Limb (tissue), 2 donors: Measurements from ENCODE around the gene RBM18.

Experiments used
- DNase-seq, 2 donors: peaks; one replicate each; pipeline ENCODE4 v3.0.0-alpha.2; 2016; ENCODE audit errors: extremely low spot score in 2 of 2

The RBM18 gene

GRCh38 chr9:122206118-122207046 lies 58.3 kb downstream of the RBM18 start:
- no peak for DNase-seq

DNA sequence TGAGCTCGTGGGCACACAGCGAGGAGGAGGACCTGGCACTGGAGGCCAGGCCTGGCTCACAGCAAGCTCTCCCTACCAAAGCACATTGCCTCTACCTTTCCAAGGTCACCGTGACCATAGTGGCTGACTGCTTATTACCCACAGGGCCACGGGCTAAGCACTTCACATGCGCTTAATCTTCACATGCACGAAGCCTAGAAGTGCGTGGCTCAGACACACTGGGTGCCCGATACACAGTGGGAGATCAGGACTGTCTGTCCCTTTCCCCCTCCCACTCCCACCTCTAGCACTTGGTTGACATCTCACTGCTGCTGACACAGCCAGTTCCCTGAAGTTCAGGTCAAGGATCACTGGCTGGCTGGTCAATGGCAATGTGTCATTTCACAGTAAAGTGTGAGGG lies 59.5 kb downstream of the RBM18 start:
- no peak for DNase-seq

DNA sequence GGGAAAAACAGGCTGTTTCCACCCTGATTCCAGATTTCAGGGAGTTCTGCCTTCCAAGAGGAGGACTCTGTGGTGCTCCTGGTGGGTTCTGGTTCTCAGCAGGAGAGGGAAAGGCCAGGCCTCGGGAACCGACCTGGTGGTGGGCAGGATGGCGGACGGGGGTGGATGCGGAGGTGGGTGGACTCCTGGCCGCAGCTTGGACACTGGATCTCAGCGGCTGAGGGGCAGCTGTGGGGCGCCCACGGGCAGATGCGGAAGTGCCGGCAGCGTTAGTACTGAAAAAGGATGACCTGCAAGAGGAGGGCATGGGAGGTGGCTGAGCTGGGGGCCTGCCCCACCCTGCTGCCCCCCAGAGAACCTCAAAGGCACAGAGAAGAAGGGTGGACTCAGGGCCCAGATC lies 60.1 kb downstream of the RBM18 start:
- no peak for DNase-seq

- DNase-seq: no peak
These were observed 60.6 kb downstream of the RBM18 start for GRCh38 chr9:122204055-122204454.

DNA sequence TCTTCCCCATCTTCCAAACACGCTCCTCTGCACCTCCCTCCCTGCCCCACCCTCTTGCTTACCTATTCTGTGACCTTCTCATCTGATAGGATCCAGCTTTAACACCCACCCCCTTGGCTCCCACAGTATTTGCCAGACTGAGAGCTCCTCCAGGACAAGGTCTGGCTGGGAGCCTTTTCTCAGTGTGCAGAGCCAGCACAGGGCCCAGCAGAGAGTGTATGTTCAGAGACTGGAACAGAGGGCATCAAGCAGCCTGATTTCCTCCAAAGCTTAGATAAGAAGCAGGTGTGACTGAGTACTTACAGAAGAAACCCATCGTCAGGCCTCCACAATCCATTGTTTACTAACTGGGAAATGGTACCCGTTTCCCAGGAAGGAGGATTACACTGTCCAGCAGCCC lies 62.5 kb downstream of the RBM18 start:
- DNase-seq: no peak

DNA sequence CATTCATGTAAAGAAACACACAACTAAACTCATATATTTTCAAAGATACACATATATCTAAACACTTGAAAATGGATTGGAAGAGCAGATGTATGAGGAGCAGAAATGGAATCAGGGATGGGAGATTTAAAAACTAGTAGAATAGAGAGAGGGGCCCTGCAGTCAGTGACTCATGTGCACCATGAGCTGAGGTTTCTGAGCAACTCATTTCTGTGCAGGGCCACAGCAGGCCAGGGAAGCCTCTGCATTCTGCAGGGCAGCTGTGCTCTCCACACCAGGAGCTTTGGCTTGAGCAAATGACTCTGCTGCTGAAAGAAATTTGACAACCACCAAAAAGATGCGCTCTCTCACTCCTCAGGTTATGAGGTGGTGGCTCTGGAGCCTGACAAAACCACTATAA lies 63.0 kb downstream of the RBM18 start:
- DNase-seq: no peak

DNA sequence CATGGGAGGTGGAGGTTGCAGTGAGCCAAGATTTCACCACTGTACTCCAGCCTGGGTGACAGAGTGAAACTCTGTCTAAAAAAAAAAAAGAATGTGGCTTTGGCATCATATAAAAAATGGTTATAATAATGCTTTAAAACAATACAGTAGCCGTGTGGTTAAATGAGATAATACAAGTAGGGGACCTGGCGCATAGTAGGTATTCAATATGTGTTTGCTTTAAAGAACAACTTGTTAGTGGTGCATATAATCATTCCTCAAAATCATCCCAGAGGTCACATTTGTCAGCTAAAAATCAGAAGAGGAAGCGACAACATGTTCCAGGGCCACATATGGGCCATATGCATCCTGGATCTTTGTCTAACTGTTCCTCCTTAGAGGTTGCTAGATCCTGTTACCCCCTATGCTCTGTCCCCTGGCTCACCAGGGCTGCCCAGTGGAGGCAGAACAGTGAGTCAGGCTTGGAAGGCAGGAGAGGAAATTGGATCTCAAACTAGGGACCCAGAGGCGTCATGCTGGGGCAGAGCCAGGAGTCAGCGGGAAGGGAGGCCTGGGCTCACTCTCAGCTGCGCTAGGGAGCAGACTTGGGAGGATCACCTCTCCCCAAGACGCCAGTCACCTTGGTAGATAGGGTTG lies 63.6 kb downstream of the RBM18 start:
- DNase-seq: no peak

DNA sequence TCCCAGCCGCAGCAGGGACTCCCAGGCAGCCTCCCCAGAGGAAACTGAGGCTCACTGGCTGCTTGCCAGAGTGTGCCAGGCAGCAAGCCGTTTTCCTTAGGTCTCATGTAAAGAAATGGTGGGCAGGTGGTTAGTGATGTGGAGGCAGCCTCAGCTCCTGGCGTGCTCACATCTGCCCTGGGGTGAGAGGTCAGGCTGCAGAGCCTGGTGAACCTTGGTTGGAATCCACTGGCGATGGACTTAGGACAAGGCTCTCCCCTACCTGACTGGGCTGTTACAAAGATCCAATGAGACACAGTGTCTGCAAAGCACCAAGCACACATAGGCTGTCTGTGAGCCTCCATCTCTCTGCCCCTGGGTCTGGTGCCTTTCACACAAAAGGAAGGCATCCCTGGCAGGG lies 66.8 kb downstream of the RBM18 start:
- no peak for DNase-seq

DNA sequence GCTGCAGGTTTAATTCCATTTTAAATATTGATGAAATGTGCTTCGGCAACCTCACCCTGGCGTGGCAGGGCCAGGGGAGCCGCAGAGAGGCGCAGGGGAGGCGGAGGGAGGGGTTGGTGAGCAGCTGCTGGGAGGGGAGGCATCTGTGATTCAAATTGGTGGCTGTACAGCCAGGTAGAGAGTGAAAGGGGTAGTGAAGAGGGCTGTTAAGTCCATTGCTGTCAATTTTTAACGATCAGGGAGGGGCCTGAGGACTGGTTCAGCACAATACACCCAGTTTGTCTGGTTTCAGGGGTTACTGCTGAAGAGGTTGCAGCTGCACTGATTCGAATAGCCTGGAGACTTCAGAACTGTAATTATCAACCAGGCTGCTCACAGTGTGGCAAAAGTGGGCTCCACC lies 67.2 kb downstream of the RBM18 start:
- no peak for DNase-seq

DNA sequence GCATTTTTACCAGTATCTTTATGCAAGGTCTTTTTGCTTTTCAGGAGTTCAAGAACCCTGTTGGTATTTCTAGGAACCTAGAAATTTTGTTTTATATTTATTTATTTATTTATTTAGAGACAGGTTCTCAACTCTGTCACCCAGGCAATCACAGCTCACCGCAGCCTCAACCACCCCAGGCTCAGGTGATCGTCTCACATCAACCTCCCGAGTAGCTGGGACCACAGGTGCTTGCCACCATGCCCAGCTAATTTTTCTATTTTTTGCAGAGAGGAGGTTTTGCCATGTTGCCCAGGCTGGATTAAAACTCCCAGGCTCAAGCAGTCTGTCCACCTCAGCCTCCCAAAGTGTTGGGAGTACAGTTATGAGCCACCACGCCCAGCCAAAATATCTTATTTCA lies 68.8 kb downstream of the RBM18 start:
- DNase-seq: no peak

- no peak for DNase-seq
These were observed 71.0 kb downstream of the RBM18 start for GRCh38 chr9:122193651-122194050.

DNA sequence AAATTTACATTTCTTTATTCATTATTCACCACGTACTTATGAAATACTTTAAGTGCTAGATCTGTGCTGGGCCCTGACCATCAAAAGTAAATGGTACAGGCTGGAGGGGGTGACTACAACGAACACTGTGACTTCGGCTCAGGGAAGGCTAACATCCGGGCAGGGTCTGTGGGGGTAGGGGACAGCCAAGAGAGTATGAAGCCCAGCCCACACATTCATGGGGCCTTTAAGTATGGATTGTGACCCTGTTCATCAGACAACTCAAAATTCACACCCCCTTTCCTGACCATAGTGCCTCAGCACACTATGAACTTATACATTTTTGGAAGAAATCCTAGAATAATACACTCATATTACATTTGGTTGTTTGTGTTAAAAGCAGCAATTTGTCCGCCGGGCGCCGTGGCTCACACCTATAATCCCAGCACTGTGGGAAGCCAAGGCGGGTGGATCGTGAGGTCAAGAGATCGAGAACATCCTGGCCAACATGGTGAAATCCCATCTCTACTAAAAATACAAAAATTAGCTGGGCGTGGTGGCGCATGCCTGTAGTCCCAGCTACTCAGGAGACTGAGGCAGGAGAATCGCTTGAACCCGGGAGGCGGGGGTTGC lies 71.6 kb downstream of the RBM18 start:
- no peak for DNase-seq

DNA sequence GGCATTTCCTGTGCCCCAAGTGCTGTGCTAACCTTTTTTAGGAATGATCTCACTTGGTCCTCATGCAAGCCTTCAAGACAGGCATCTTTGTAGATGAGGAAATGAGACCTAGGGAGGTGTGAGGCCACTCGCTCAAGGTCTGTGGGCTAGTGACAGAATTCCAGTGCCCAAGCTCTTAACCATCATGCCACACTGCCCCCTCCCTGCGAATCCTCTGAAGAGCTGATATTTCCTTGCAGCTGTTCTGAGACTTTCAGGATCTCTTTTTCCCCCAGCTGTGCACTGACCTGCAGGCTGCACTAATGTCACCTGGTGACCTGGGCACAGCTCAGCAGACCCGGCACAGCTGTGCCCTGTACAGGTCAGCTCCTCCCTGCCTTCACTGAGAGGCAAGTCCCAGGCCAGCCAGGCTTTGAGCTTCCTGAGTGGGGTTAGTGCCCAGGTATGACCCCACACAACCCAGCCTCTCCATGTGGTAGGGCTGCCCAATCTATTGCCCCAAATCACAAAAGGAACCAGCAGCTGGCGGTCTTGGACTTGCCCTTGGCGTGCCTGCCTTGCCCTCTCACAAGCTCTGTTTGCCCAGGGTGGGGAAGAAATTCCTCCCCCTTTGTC lies 72.3 kb downstream of the RBM18 start:
- DNase-seq: no peak

GRCh38 chr9:122191584-122191983 lies 73.1 kb downstream of the RBM18 start:
- no peak for DNase-seq

DNA sequence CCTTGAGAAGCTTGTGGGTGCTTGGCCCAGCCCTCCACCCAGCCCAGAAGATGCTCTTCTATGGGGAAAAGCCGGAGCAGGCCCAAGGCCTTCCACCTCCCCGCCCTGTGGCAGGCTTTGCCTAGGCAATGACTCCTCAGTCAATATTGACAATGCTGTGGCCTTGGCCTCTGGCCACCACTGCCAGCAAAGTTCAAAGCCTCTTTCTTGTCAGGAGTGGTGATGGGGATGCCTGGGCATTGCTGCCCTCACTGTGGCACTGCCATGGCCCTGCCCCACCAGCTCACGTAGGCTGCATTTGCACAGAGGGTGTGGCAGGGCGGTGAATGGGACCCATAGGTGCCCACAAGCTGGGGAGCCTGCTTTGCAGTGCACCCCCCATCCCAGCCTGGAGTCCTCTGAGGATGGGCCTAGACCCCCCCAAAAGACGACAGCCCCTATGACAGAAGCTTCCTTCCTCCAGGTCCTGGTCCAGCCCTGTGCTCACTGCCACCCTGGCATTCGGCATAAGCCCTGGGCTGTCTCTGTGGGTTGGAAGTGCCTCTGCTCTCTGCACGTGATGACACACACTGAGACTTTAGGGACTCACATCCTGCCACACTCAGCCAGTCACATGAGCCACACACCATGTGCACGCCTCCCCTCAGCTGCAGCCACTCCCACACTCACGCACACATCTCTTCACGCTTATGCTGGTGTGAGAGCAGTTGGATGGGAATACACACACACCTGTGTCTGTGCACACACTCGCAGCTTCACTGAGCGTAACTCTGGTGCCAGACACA lies 73.9 kb downstream of the RBM18 start:
- no peak for DNase-seq

DNA sequence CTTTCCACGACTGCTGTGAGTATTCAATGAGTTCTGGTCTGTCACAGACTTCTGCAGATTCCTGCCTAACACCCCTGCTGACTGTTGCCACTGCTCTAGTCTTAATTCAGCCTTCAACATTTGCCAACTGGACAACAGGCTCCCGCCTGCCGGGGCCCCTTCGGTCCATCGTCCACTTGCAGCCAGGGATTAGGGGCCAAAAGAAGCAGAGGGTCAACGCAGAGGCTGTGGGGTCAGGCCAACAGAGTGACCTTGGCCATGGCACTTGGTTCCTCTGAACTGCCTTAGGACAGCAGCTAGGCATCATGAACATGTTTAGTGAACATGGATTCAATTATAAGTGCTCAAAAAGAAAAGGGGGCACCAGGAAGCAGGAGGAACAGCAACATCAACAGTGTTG lies 76.3 kb downstream of the RBM18 start:
- DNase-seq: no peak
